HL-60 (cell line): ENCODE results near the gene PDE8B.

Experiments used
- POLR2AphosphoS5 ChIP-seq: IDR thresholded peaks from 2 replicates; pipeline ENCODE4 v1.6.1; 2012; ENCODE audit warnings: low read depth
- TF ChIP-seq, protein P1 (sequence below): IDR thresholded peaks from one replicate; pipeline ENCODE4 v1.5.1; 2011; ENCODE audit warnings: low read length, control low read depth, inconsistent platforms; ENCODE audit not compliant: insufficient read depth

DNA sequence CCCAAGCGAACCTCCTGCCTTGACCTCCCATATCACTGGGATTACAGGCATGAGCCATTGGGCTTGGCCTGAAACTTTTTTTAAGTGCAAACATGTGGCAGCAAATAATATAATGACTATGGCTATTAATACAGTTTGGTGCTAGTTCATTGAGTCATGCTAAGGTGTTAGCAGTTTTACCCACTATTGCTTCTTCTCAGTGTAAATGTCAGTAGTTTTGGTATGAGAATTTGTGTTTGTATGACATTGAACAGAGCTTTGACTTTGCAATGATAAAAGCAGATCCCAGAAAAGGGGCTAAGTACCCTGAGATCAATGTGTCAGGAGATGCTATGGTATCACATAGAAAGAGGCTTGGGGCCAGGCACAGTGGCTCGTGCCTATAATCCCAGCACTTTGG is 214.4 kb downstream of the PDE8B start:
- TF ChIP-seq, protein P1, sequence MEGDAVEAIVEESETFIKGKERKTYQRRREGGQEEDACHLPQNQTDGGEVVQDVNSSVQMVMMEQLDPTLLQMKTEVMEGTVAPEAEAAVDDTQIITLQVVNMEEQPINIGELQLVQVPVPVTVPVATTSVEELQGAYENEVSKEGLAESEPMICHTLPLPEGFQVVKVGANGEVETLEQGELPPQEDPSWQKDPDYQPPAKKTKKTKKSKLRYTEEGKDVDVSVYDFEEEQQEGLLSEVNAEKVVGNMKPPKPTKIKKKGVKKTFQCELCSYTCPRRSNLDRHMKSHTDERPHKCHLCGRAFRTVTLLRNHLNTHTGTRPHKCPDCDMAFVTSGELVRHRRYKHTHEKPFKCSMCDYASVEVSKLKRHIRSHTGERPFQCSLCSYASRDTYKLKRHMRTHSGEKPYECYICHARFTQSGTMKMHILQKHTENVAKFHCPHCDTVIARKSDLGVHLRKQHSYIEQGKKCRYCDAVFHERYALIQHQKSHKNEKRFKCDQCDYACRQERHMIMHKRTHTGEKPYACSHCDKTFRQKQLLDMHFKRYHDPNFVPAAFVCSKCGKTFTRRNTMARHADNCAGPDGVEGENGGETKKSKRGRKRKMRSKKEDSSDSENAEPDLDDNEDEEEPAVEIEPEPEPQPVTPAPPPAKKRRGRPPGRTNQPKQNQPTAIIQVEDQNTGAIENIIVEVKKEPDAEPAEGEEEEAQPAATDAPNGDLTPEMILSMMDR, result no peak
- TF ChIP-seq POLR2AphosphoS5, result no peak
